Natural killer cell (primary cell): ENCODE measurements around the gene TAPT1. TPM values are rescaled to one million over a fixed set of nuclear protein-coding genes. Genes with fewer than 3 reads are reported as not detected.
"Not testable (repeated sequence)": the region's sequence is repeated elsewhere in the genome, so short reads cannot be mapped to it uniquely, and the experiment has no call there.

ENCODE experiments used
- ATAC-seq, 3 donors: fragments of 150-1000 bp in 2 of 3; fragments of 200-7000 bp in 1 of 3; cut with Tn5 transposase; 1 replicate in 1 of 3; 2 replicates in 2 of 3; pipeline ENCODE4 v1.10.0; 2021; ENCODE audit warnings: mild to moderate bottlenecking in 2 of 3, moderate library complexity in 2 of 3
- DNase-seq, 2 donors: peaks; one replicate each; pipeline versions ENCODE4 v3.0.0 to v3.0.0-alpha.2; 2013 to 2021; ENCODE audit warnings: mixed read lengths in 1 of 2
- H3K27ac ChIP-seq: one replicate; pipeline ENCODE4 v1.5.1; 2013; ENCODE audit warnings: mild to moderate bottlenecking, low read length
- H3K27me3 ChIP-seq: one replicate; pipeline ENCODE4 v1.6.1; 2013; ENCODE audit warnings: low read length; ENCODE audit not compliant: control insufficient read depth, insufficient read depth
- H3K36me3 ChIP-seq: one replicate; pipeline ENCODE4 v1.6.1; 2013; ENCODE audit warnings: low read length; ENCODE audit not compliant: control insufficient read depth, insufficient read depth
- H3K4me1 ChIP-seq: one replicate; pipeline ENCODE4 v1.6.1; 2013; ENCODE audit warnings: low read length; ENCODE audit not compliant: control insufficient read depth, insufficient read depth
- H3K4me3 ChIP-seq: one replicate; pipeline ENCODE4 v1.5.1; 2013; ENCODE audit warnings: low read length
- H3K9me3 ChIP-seq: one replicate; pipeline ENCODE4 v1.6.1; 2013; ENCODE audit warnings: low read length; ENCODE audit not compliant: control insufficient read depth, insufficient read depth
- H3K27ac Mint-ChIP-seq, 2 donors: one replicate each; pipeline ENCODE4 v1.8.0; 2022; ENCODE audit warnings: mild to moderate bottlenecking in 2 of 2, mixed read lengths in 2 of 2, moderate library complexity in 1 of 2
- H3K27me3 Mint-ChIP-seq, 2 donors: one replicate each; pipeline ENCODE4 v1.8.0; 2022; ENCODE audit warnings: low read depth in 2 of 2, mixed read lengths in 2 of 2
- H3K36me3 Mint-ChIP-seq: one replicate; pipeline ENCODE4 v1.8.0; 2022; ENCODE audit warnings: mixed read lengths
- H3K4me1 Mint-ChIP-seq, 2 donors: one replicate each; pipeline ENCODE4 v1.8.0; 2022; ENCODE audit warnings: mixed read lengths in 2 of 2
- H3K4me3 Mint-ChIP-seq: one replicate; pipeline ENCODE4 v1.8.0; 2022; ENCODE audit warnings: mild to moderate bottlenecking, moderate library complexity, mixed read lengths
- H3K9me3 Mint-ChIP-seq, 2 donors: one replicate each; pipeline ENCODE4 v1.8.0; 2022; ENCODE audit warnings: mixed read lengths in 2 of 2
- WGBS: methylation state at CpG from one replicate; pipeline ENCODE4 v1.1.7; 2013; ENCODE audit warnings: missing lambda C conversion rate; ENCODE audit not compliant: insufficient coverage; 5-methylcytosine and 5-hydroxymethylcytosine counted together
- intact Hi-C: fragments of 100-400 bp; cut with micrococcal nuclease; formaldehyde crosslinking; loops from one replicate; pipeline ENCODE4 v1.14.2; 2022
- total RNA-seq, 4 donors: library from RNA; stranded (reverse); fragments of 120-200 nt in 1 of 4; gene quantifications; one replicate each; pipeline versions ENCODE4 v1.2.3 to v1.2.4, GENCODE V29; 2013 to 2022
- TF ChIP-seq, protein P1 (sequence below): fragments of 200-600 bp; IDR thresholded peaks from one replicate; pipeline ENCODE4 v1.8.0; 2022; ENCODE audit warnings: antibody characterized with exemption

The TAPT1 gene
- total RNA-seq, 3 donors from 2014 or later (not counting 1 experiment from before 2014, with no cell fraction given), result 52.5 to 67.5 (median 52.7) TPM

DNA sequence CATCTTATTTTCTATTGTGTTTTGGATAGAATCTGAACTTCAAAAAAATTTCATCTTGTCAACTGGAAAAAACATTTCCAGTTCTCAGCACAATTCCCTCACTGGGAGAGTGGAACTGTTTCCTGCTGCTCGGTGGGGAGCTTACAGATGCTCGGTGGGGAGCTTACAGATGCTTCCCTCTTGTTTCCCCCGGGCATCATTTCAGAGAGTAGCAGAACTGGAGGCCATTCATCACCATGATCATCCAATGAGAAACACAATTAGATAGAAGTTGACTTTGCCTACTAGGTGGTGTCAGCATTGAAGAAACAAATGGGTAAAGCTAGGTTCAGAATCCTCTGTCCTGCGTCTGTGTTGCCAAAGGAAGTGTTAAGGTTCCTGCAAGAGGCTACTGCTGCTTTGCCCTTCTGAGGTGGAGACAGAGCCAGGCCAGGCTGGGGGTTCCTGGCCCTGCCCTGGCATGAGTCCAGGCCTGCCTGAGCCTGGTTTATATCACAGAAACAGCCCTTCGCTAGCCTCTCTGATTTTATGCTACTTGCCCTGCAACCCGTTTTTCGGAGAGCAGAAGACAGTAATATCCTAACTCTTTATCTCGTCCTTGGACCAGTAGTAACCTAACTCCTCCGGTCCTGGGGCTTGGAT is 70.6 kb downstream of the TAPT1 start:
- Mint-ChIP-seq H3K36me3 (no peaks in the 10 kb centered on the region), H3K9me3 (no peaks in the 10 kb centered on the region), H3K4me3 (no peak overlapping the region), H3K4me1 (peaks cover 0 to 7% of the 10 kb centered on the region in 2 donors), H3K27me3 (no peaks in the 10 kb centered on the region), H3K27ac (no peak overlapping the region)
- intact Hi-C loops, result no loop called here
- H3K27ac ChIP-seq, result no peak overlapping the region
- DNase-seq (no peak), ATAC-seq (no peak)
- 75% methylated on average over 9 of the region's 9 CpGs for WGBS
- TF ChIP-seq, protein P1, sequence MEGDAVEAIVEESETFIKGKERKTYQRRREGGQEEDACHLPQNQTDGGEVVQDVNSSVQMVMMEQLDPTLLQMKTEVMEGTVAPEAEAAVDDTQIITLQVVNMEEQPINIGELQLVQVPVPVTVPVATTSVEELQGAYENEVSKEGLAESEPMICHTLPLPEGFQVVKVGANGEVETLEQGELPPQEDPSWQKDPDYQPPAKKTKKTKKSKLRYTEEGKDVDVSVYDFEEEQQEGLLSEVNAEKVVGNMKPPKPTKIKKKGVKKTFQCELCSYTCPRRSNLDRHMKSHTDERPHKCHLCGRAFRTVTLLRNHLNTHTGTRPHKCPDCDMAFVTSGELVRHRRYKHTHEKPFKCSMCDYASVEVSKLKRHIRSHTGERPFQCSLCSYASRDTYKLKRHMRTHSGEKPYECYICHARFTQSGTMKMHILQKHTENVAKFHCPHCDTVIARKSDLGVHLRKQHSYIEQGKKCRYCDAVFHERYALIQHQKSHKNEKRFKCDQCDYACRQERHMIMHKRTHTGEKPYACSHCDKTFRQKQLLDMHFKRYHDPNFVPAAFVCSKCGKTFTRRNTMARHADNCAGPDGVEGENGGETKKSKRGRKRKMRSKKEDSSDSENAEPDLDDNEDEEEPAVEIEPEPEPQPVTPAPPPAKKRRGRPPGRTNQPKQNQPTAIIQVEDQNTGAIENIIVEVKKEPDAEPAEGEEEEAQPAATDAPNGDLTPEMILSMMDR, result no peak
- H3K4me1 ChIP-seq, result no peaks in the 10 kb centered on the region
- H3K4me3 ChIP-seq, result no peak overlapping the region
- H3K27me3 ChIP-seq, result no peaks in the 10 kb centered on the region
- H3K36me3 ChIP-seq, result no peaks in the 10 kb centered on the region
- H3K9me3 ChIP-seq, result no peaks in the 10 kb centered on the region

DNA sequence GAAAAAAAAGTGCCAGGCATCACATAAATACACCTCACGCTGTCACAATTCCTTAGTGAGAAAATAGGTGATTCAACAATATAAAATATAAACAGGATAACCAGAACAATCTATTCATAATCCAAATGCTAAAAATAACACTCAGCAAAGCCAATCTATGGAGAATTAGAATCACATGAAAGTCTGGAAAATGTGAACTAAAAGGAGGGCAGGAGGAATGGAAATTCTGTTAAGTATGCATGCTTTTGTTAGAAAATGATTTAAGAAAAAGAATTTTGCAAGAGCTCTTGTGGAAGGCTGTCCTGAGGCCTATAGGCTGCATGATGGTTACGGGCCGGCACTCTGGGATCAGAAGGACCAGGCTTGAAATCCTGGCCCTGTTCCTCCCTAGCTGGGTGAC is 71.8 kb downstream of the TAPT1 start:
- TF ChIP-seq, protein P1, result no peak
- no peak for ATAC-seq

DNA sequence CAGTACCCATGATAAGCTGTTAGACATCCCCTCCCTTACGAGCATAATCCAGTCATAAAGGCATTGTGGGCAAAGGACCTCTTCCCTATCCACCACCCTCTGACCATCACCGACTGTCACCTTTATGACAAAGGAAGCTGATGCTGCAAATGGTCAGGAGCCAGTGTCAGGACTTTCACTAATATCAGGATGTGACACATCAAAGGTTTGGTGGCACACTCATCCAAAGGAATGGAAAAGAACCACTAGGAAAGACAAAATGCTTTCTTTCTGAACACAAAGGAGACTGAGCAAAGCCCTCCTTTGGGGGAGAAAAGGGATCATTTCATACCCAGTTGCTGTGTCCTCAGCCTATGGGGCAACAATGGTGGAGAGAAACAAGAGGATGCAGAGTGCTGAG is 75.6 kb downstream of the TAPT1 start:
- H3K4me3 Mint-ChIP-seq, result no peak overlapping the region
- no peak overlapping the region for H3K27ac Mint-ChIP-seq
- no peaks in the 10 kb centered on the region for H3K36me3 ChIP-seq
- TF ChIP-seq, protein P1, result no peak
- no peaks in the 10 kb centered on the region for H3K4me1 ChIP-seq
- no peak overlapping the region for H3K4me3 ChIP-seq
- no peaks in the 10 kb centered on the region for H3K27me3 Mint-ChIP-seq
- no peak overlapping the region for H3K27ac ChIP-seq
- peaks cover 5% of the 10 kb centered on the region for H3K36me3 Mint-ChIP-seq
- H3K27me3 ChIP-seq, result no peaks in the 10 kb centered on the region
- no peak for ATAC-seq
- WGBS, result 83% methylated on average over 2 of the region's 2 CpGs
- no peaks in the 10 kb centered on the region for H3K4me1 Mint-ChIP-seq
- no peaks in the 10 kb centered on the region for H3K9me3 ChIP-seq
- intact Hi-C loops, result no loop called here
- DNase-seq, result no peak
- H3K9me3 Mint-ChIP-seq, result peaks cover 2 to 3% of the 10 kb centered on the region in 2 donors

More for the DNA sequence above, 71.8 kb downstream of the TAPT1 start:
- Mint-ChIP-seq H3K27me3 (no peaks in the 10 kb centered on the region), H3K9me3 (no peaks in the 10 kb centered on the region), H3K27ac (no peak overlapping the region), H3K4me1 (peaks cover 0 to 7% of the 10 kb centered on the region in 2 donors), H3K36me3 (no peaks in the 10 kb centered on the region), H3K4me3 (no peak overlapping the region)
- Histone ChIP-seq H3K4me1 (no peaks in the 10 kb centered on the region), H3K4me3 (no peak overlapping the region), H3K36me3 (no peaks in the 10 kb centered on the region), H3K9me3 (no peaks in the 10 kb centered on the region), H3K27ac (no peak overlapping the region), H3K27me3 (no peaks in the 10 kb centered on the region)
- 100% methylated on average over 2 of the region's 3 CpGs for WGBS
- no peak for DNase-seq
- intact Hi-C loops, result no loop called here

DNA sequence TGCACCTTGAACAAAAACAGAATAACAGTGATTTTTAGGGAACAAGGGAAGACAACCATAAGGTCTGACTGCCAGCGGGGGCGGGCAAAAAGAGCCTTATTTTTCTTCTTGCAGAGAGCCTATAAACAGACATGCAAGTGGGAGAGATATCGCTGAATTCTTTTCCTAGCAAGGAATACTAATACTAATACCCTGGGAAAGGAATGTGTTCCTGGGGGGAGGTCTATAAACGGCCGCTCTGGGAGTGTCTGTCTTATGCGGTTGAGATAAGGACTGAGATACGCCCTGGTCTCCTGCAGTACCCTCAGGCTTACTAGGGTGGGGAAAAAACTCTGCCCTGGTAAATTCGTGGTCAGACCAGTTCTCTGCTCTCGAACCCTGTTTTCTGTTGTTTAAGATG is 81.4 kb downstream of the TAPT1 start:
- H3K27ac Mint-ChIP-seq, H3K4me3 Mint-ChIP-seq, ATAC-seq, H3K4me1 Mint-ChIP-seq, H3K4me1 ChIP-seq, H3K36me3 ChIP-seq, H3K9me3 ChIP-seq, H3K4me3 ChIP-seq, DNase-seq, intact Hi-C loops, H3K27ac ChIP-seq, H3K27me3 ChIP-seq: not testable (repeated sequence)
- Mint-ChIP-seq H3K36me3 (peaks cover 12% of the 10 kb centered on the region), H3K9me3 (peaks cover 9 to 11% of the 10 kb centered on the region in 2 donors), H3K27me3 (peaks cover 8 to 28% of the 10 kb centered on the region in 2 donors)
- WGBS, result 90% methylated on average over 6 of the region's 9 CpGs
